ENCODE results near the gene ASB10. TPM values are rescaled to one million over a fixed set of nuclear protein-coding genes. Genes with fewer than 3 reads are reported as not detected.

ASB10 gene
- total RNA-seq, 4 donors from 2014 or later = not detected

DNA sequence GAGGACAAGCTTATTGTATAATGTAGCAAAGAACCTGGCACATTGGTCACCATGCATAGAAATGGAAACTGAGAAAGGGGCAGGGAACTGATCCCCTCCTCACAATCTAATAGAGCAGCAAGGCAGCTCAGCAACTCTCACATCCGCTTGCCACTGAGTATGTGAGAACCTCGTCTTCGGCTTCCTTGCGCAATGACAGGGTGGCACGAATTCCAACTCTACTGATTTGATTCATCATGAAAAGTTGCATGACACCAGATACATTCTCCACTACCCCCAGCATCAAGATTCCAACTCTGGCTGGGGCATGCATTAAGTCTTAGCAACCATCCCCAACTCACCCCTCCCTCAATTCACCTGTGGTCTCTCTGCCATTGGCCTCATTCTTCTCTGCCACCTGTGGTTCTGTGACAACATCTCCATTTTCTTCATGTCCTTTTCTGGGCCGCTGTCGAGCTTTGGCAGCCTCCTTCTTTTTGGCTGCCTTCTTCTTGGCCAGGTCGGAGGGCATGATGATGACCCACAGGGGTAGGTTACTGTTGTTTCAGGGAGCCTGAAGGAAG is 39.0 kb upstream of the ASB10 start:
- ATAC-seq (ENCODE audit: low FRiP score) (no peak), DNase-seq (ENCODE audit: low spot score) (no peak)
- TF ChIP-seq, protein P1, sequence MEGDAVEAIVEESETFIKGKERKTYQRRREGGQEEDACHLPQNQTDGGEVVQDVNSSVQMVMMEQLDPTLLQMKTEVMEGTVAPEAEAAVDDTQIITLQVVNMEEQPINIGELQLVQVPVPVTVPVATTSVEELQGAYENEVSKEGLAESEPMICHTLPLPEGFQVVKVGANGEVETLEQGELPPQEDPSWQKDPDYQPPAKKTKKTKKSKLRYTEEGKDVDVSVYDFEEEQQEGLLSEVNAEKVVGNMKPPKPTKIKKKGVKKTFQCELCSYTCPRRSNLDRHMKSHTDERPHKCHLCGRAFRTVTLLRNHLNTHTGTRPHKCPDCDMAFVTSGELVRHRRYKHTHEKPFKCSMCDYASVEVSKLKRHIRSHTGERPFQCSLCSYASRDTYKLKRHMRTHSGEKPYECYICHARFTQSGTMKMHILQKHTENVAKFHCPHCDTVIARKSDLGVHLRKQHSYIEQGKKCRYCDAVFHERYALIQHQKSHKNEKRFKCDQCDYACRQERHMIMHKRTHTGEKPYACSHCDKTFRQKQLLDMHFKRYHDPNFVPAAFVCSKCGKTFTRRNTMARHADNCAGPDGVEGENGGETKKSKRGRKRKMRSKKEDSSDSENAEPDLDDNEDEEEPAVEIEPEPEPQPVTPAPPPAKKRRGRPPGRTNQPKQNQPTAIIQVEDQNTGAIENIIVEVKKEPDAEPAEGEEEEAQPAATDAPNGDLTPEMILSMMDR (IDR thresholded peaks at IDR 0.05) = no peak

DNA sequence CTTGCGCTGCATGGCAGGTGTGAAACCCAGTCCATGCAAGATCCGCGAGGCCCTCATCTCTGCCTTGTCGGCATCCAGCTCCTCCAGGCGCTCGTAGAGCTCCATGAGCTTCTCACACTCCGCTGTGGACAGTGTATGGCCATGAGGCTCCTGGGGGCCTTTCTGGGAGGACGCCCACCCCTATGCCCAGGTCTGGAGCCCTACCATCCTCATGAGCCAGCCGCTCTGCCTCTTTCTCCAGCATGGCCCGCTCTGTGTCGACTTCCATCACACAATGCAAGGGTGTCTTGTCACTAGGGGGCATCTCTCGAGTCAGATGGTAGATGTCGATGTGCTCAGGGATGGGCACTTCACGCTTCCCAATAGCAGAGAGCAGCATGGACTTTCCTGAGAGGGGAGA is 36.7 kb upstream of the ASB10 start:
- no peak for ATAC-seq (ENCODE audit: low FRiP score)
- no peak for DNase-seq (ENCODE audit: low spot score)
- TF ChIP-seq, protein P1 (IDR thresholded peaks at IDR 0.05) = no peak

DNA sequence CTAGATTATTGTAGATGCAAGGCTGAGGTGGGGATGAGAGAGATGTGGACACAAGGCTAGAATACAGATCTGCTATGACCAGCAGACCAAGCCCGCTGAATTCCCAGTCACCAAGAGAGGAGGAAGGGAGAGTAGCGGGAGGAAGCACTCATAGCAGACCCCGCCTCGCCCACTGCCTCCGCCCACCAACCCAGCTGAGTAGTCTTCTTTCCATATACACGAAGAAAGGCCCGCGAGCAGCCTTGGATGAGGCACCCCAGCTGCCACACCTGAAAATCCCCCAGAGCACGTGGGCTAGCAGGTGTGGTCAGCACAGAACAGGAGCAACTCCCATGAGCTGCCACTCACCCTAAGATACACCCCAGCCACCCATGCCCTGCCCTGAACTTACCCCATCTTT is 31.1 kb upstream of the ASB10 start:
- DNase-seq (ENCODE audit: low spot score) = no peak
- ATAC-seq (ENCODE audit: low FRiP score) = no peak
- TF ChIP-seq, protein P1 (IDR thresholded peaks at IDR 0.05) = no peak

DNA sequence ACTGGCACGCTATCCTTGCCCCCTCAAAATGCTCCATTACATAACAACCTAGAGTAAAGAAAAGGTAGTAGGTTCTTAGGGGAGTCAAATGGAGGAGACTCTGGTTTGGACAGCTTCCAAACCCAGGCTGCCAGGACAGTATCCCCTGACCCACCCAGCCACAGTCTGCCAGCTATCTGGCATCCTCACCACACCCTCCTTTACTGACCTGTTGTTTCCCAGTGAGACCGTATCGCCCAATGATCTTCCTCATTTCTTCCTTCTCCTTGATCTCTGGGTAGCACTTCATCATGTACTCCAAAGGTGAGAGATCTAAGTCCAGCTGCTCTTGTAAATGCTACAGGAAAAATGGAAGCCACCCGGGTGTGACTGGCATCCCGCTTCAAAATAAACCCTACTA is 28.3 kb upstream of the ASB10 start:
- TF ChIP-seq, protein P1 (IDR thresholded peaks at IDR 0.05) = no peak
- DNase-seq (ENCODE audit: low spot score) (no peak), ATAC-seq (ENCODE audit: low FRiP score) (no peak)

DNA sequence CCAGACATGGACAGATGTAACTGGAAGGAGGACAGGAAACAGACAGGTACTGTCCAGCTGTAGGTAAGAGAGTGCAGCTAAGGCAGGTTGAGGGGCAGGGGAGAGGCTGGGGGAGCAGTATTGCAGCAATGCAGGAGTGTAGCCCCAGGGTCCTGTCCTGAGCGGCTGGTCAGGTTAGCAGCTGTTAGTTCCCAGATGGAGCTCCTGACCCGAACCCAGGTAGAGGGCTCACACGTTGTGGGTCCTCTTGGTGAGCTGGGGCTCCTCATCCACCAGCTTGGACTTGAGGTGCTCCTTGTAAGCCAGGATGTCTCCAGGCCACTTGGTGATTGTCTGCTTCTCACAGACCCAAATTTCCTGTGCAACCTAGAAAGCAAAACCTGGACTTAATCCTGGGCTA is 26.8 kb upstream of the ASB10 start:
- ATAC-seq (ENCODE audit: low FRiP score) (no peak), DNase-seq (ENCODE audit: low spot score) (no peak)
- TF ChIP-seq, protein P1 (IDR thresholded peaks at IDR 0.05) = no peak

DNA sequence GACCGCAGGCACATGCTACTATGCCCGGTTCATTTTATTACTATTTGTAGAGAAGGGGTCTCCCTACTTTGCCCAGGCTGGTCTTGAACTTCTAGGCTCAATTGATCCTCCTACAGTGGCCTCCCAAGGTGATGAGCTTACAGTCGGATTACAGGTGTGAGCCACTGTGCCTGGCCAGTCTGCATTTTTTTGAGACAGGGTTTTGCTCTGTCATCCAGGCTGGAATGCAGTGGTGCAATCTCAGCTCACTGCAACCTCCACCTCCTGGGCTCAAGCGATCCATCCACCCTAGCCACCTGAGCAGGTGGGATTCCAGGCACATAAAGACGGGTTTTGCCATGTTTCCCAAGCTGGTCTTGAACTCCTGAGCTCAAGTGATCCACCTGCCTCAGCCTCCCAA is 25.6 kb upstream of the ASB10 start:
- DNase-seq (ENCODE audit: low spot score) (no peak), ATAC-seq (ENCODE audit: low FRiP score) (no peak)
- TF ChIP-seq, protein P1 (IDR thresholded peaks at IDR 0.05) = no peak

DNA sequence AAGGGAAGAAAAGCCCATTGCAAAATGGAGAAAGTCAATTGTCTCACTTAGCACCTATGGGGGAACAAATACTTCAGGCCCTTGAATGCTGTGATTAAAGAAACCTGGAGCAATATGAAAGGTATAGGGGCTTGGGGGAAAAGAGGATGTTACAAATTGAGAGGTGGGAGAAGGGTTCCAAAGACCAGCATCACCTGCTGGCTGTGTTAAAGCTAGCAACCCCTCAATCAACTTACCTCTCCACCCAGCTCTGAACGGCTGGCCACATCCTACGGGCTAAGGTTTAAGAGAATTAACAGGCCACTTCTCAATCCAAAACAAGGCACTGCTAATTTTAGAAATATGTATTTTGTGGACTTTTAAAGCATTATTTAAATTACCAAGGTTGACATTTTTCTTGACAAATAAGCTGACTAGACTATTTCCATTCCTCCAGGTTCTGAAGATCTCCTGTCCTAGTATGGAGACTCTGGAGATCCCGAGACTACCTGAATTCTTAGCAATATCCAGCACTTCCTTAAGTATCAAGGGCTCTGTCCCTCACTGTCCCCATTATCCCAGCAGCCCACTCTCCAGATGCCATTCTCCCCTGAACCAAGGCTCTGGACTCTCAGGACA is 24.2 kb upstream of the ASB10 start:
- DNase-seq (ENCODE audit: low spot score) = no peak
- ATAC-seq (ENCODE audit: low FRiP score) = no peak
- TF ChIP-seq, protein P1 (IDR thresholded peaks at IDR 0.05) = no peak

All from omental fat pad (tissue), 4 donors.